Measurements from ENCODE around the gene CLSTN2.

DNA sequence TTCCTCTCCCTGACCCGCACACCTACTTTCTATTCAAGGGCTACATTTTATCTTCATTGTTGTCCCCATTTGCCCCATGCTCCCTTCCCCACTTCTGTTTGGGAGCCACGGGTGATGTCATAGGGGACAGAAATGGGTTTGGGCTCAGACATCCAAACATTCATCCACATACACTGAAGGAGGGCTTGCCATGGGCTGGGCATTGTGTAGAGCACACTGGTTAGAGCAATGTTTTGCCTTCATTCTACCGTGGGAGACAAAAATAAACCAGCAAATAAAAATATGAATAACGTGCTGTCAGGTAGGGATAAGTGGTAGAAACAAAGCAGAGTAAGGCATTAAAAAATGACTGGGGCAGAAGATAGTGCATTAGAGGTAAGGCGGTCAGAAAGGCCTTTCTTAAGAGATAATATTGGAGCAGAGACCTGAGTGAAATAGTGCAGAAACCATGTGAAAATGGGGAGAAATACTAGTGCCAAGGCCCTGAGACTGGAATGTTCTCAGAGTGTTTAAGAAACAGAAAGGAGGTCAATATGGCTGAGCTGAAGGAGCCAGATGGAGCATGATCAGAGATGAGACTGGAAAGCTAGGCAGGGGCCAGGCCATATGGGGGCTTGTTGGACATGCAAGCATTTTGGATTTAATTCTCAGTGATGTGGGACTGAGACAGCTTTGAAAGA is 40.9 kb upstream of the CLSTN2 start:
- TF ChIP-seq, protein P1, sequence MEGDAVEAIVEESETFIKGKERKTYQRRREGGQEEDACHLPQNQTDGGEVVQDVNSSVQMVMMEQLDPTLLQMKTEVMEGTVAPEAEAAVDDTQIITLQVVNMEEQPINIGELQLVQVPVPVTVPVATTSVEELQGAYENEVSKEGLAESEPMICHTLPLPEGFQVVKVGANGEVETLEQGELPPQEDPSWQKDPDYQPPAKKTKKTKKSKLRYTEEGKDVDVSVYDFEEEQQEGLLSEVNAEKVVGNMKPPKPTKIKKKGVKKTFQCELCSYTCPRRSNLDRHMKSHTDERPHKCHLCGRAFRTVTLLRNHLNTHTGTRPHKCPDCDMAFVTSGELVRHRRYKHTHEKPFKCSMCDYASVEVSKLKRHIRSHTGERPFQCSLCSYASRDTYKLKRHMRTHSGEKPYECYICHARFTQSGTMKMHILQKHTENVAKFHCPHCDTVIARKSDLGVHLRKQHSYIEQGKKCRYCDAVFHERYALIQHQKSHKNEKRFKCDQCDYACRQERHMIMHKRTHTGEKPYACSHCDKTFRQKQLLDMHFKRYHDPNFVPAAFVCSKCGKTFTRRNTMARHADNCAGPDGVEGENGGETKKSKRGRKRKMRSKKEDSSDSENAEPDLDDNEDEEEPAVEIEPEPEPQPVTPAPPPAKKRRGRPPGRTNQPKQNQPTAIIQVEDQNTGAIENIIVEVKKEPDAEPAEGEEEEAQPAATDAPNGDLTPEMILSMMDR (IDR thresholded peaks at IDR 0.05; ENCODE audit: low read depth, low read length, poor library complexity, severe bottlenecking): no peak
- no peak for TF ChIP-seq EZH2phosphoT487 (IDR thresholded peaks at IDR 0.05; ENCODE audit: borderline replicate concordance, low read length)

All from DOHH2 (cell line).